Left renal cortex interstitium (tissue), 4 donors: Measurements from ENCODE around the gene BAIAP2. TPM values are rescaled to one million over a fixed set of nuclear protein-coding genes. Genes with fewer than 3 reads are reported as not detected.
"Not testable (repeated sequence)": the region's sequence is repeated elsewhere in the genome, so short reads cannot be mapped to it uniquely, and the experiment has no call there.

Source experiments
- DNase-seq, 4 donors: peaks; one replicate each; pipeline ENCODE4 v3.0.0-alpha.2; 2013; ENCODE audit warnings: low read depth in 4 of 4, low spot score in 2 of 4, missing footprints in 1 of 4
- polyA plus RNA-seq, 4 donors: library from polyadenylated mRNA; unstranded; fragments of 120-200 nt; gene quantifications; one replicate each; pipeline ENCODE4 v1.2.1, GENCODE V29; 2013; ENCODE audit not compliant: insufficient read length in 4 of 4

BAIAP2 gene
- polyA plus RNA-seq, 4 donors: 33.0 to 47.1 (median 41.2) TPM

DNA sequence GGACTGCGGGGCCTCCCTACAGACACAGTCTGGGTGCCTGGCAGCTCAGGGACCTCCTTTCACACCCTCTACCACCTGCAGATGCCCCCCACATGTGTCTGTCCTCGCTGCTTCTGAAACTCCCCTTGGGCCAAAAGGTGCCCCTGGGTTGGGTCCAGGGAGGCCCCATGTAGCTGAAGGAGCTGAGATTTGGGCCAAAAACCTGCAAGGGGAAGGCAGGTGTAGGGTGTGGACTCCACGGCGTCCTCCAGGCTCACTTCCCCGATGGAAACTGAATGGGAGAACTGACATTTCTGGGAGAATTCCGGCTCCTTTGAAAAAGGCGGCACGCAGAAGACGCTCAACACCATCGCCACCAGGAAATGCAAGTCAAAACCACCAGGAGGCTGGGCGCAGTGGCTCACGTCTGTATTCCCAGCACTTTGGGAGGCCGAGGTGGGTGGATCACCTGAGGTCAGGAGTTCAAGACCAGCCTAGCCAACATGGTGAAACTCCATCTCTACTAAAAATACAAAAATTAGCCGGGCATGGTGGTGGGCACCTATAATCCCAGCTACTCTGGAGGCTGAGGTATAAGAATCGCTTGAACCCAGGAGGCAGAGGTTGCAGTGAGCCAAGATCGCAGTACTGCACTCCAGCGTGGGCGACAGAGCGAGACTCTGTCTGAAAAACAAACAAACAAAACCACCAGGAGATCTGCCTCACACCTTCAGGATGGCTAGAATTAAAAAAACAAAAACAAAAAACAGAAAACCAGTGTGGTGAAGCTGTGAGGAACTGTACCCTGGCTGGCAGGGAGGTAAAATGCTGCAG lies 13.2 kb upstream of the BAIAP2 start:
- no peak for DNase-seq

DNA sequence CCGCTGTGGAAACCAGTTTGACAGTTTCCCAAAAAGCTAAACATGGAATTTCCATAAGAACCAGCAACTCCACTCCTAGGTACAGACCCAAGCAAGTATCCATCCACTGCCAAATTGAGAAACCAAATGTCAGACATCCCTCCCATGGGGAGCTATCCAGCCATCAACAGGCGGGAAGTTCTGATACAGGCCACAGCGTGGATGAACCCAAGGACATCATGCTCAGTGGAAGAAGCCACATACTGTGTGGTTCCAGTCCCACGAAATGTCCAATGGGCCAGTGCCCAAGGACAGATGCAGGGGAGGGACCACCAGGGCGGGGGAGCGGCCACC lies 12.6 kb upstream of the BAIAP2 start:
- no peak for DNase-seq

GRCh38 chr17:81025065-81025740 lies 9.7 kb upstream of the BAIAP2 start:
- DNase-seq: no peak

DNA sequence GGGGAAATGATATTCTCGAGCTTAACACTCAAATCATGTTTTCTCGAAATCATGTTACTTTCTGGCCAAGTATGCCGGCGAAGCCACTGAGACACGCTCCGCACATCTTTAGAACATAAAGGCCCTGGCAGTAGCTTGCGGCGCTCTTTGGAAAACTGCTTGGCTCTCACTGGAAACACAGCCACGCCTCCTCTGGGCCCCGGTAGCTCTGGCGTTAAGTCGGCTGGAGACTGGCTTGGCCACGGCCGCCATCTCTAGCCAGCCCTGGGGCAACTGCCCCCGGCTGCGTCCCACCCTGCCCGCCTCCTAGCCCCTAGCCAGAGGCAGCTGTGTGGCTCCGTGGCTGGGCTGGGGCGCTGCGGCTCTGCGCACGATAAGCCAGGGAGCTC lies 9.2 kb upstream of the BAIAP2 start:
- no peak for DNase-seq

GRCh38 chr17:81026266-81027036 lies 8.5 kb upstream of the BAIAP2 start:
- DNase-seq: no peak

GRCh38 chr17:81027038-81027437 lies 7.9 kb upstream of the BAIAP2 start:
- DNase-seq: no peak

DNA sequence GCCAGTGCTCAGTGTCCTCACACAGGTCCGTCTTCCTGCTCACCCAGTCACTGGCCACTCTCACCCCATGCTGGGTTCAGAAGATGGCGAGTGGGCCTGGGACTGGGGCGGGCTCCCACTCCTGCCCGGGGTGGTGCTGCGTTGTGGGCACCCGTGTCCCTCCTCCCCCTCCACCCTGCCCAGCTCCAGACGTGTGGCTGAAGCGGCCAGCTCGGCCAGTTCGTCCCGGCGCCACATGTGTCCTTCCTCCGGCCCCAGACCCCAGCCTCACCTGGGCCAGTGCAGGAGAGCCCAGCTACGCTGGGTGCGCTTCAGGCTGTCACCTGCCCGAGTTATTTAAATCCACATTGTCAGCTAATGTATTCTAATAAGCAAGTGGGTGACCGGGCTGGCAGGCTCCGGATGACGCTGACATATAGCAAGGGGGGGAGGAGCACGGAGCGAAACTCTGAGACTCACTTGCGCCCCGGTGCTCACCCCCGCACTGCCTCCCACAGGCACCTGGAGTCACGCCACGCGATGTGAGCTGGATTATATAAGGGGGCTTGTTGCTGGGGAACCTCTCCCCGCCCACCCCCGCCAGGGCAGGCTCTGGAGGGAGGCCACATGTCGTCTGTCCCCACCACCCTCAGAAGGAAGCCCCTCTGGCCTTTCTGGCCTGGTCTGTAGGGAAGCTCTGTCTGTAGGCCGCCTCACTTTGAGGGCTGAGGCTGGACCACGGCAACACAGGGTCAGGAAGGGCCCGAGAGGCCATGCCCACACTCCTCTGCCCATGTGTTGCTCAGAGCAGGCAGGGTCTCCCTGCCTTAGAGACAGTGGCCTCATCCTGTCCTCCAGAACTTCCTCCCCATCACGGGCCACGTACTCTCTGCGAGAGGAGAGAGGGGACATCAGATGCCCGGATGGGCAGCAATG lies 7.1 kb upstream of the BAIAP2 start:
- no peak for DNase-seq

GRCh38 chr17:81028506-81028858 lies 6.5 kb upstream of the BAIAP2 start:
- no peak for DNase-seq

DNA sequence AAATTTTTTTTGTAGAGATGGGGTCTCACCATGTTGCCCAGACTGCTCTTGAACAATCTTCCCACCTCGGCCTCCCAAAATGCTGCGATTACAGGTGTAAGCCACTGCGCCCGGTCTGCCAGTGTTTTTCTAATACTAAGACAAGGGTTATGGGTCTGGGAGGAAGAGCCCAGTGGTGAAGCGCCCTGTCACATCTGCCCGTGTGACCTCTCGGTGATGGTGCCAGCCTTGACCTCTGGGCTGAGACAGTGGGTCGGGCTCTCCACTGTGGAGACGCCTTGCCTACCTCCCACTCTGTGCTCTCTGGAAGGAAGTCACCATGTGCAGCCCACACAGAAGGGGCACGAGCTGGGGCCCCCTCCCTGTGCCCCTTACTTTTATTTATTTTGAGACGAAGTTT lies 5.1 kb upstream of the BAIAP2 start:
- DNase-seq: no peak

DNA sequence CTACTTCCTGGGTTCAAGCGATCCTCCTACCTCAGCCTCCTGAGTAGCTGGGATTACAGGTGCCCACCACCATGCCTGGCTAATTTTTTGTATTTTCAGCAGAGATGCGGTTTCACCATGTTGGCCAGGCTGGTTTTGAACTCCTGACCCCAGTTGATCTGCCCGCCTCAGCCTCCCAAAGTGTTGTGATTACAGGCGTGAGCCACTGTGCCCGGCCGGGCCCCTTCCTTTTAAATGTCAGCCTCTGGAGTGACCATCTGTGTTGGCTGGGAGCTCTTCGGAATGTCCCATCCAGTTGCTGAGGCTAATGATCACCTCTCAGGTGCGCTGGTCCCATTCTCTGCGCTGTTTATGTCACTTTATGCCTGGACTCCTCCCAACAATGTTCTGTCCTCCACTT lies 4.6 kb upstream of the BAIAP2 start:
- not testable (repeated sequence) for DNase-seq

DNA sequence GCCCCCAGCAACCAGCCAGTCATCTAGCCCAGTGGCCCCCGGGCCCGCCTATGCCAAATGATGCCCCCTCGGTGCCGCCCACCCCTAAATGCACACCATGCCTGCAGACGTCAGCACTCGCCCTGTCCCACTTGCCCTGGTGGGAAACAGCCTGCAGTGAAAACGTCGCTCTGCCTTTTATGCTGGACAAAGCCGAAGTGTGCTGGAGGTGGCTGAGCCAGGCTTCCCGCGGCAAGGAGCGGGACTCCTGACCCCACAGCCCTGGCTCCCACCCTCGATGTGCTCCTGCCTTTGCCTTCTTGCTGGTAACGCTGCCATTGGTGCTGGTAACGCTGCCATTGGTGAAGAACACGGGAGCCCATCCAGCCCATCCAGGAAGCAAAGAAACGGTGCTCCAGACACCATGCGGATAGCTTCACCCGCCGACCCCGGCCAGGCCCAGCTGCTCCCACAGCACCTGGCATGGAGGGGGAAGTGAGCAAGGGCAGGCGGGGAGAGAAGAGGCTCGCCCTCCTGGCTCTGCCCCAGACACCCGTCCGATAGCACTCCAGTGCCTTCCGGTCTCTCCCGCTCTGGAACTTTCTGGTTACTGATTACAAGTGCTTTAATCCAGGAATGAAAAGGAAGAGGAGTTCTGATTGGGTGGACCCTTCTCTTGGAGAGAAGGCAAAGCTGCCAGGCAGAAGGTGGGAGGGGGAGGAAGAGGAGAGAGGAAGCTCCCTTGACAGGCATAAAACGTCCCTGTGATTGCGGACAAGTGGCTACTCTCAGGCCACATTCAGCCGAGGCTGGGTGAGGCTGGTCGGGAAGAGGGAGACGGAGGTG lies 4.0 kb upstream of the BAIAP2 start:
- no peak for DNase-seq

GRCh38 chr17:81031566-81032550 lies 3.1 kb upstream of the BAIAP2 start:
- no peak for DNase-seq

GRCh38 chr17:81032641-81033480 lies 2.1 kb upstream of the BAIAP2 start:
- DNase-seq: no peak

DNA sequence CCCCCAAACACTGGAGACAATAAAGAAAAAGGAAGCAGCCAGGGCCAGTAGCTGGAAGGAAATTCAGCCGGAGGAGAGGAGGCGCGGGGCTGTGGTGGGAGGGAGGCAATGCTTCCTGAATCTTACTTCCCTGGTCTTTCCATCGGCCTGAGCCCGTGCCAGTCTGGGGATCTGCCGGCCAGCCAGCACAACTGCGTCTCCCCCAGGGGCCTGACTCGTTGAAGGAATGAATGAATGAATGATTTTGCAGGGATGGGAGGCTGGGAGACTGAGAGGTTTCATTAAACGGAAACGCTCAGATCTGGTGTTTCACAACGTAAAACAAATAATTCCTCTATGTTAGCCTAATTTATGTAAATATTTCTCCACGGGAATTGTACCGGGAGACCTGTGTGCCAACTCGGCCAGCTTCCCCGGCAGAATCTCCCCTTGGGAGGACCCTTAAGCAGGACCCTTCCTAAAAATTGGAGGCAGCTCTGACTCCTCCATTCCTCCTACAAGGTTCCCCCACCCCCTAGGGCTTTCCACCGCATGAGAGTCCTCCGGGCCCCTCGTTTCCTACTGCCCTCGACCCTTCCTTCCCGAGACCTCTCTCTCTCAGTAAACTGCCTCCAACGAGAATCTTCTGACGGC lies 1.3 kb upstream of the BAIAP2 start:
- no peak for DNase-seq

DNA sequence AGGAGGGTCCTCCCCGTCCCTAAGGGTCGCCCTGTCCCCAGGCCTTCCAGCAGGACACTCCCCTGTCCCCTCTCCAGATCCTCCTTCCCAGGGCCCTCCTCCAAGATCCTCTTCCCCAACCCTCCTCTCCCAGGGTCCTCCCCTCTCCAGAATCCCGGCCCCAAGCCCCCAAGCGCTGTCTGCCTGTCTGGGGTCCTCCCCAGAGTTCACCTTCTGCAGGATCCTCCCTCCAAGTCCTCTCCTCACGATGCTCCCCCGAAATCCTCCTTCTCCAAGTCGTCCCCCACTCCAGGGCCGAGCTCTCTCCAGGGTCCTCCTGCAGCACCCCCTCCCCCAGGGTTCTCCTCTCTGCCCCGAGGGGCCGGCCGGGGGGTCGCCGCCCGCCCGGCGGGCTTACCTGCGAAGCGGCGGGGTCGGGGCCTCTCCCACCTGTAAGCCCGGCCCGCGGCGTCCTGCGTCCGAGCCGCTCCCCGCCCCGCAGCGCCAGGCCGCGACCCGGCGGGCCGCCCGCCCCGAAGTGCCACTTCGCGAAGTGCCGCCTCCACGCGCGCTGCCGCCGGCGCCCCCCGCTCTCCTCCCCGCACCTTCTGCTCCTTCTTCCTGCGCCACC lies 678 bp upstream of the BAIAP2 start:
- no peak for DNase-seq

DNA sequence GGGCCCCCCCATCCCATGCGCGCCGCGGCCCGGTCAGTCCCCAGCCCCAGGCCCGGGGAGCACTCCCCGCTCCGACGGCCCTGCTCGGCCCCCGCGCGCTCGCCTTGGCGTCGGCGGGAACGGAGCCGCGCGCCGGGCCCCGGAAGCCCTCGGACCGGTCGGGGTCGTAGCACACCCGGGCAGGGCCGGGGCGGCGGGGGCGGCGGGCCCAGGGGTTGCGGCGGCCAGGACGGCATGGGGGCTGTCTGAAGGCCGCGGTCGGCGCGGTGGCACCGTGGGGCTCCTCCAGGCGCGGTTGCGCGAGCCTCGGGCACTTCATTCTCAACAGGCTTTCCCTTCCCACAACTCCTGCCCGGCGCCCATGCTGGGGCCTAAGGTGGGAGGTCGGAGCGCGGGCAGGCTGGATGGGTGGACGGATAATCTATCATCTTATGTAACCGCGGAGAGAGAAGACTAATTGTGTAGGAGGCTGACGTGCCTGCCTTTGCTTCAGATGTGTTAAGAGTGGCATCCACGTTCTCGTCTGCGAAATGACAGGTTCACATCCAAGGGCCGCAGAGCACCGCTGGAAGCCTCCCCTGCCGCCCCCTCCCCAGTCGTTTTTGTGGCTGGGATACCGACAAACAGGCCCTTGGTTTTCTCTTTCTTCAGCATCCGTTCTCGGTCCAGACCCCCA lies 708 bp downstream of the BAIAP2 start:
- DNase-seq: no peak
